Urothelium cell line (cell line): ENCODE results near the gene SRSF2.

Experiments
- DNase-seq: peaks from one replicate; pipeline ENCODE4 v3.0.0; 2011; ENCODE audit warnings: low spot score, mixed read lengths
- FAIRE-seq: peaks from 2 replicates; lab custom pipeline; 2011; peaks lifted over from hg19 to GRCh38; lab: Jason Lieb, UNC

Gene SRSF2

DNA sequence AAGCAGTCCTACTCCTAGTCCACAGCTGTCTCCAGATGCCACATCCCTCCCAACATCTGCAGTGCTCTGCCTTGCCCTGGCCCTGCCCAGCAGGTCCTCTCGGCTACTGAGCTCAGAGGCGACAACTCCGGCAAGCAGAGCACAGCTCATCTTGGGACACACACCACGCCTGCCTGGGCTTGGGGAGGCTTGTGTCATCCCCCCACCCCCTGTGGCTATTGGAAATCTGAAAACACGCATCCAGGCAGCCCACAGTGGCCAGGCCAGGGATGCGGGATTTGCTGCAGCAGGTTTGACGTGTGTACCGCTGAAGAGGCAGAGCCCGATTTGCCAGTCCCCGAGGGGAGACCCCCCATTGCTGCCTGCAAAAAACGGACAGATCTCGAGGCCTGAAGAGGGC lies 51.8 kb downstream of the SRSF2 start:
- DNase-seq (no peak), FAIRE-seq (peak; percentile 80)

DNA sequence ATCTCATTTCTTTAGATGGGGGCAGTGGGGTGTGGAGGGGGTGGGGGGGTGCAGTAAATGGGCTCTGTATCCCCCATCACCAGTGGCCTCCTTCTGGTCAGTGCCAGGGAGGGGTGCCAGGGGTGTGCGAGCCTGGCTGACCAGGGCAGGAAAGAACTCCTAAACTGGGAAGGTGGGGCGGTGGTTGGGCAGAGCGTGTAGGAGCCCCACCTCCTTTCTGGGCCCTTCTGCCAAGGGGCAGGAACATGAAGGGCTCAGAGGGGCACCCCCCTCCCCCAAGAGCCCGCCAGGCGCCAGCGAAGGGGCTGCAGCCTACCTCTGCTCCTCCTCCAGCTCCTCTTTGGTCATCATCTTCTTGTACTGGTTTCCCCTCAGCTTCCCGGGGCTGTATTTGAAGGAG lies 52.4 kb downstream of the SRSF2 start:
- FAIRE-seq, result no peak

More for the DNA sequence above, 52.4 kb downstream of the SRSF2 start:
- no peak for DNase-seq
